ENCODE data around the gene PRSS21.

The PRSS21 gene

GRCh38 chr16:2857451-2858244, 40.6 kb downstream of the PRSS21 start, which contains the start of gene PRSS22:
Gene PRSS22 (minus strand): TSS chr16:2858170. CDS start chr16:2858104, 66 bp downstream.
- Histone ChIP-seq H3K9me3 (ENCODE audit: insufficient read depth, low read length) (peaks cover 6% of the 10 kb centered on the region; the same call in 1 of the 2 replicates), H3K27me3 (ENCODE audit: low read depth, low read length) (no peaks in the 10 kb centered on the region), H3K36me3 (replicated peaks; ENCODE audit: low read depth, low read length) (no peaks in the 10 kb centered on the region), H3K4me3 (ENCODE audit: low read length) (no peak within 1 kb of the TSS), H3K27ac (ENCODE audit: low read length) (no peak within 1 kb of the TSS), H3K9ac (ENCODE audit: low read length) (no peak within 1 kb of the TSS), H3K4me1 (ENCODE audit: low read length) (no peaks in the 10 kb centered on the region), H3K4me2 (ENCODE audit: low read length) (no peak within 1 kb of the TSS), H4K20me1 (ENCODE audit: insufficient read depth, low read length) (no peaks in the 10 kb centered on the region), H3K79me2 (ENCODE audit: low read length) (no peaks in the 10 kb centered on the region), H2AFZ (ENCODE audit: low read depth, low read length) (no peak within 1 kb of the TSS)
- TF ChIP-seq EZH2phosphoT487 (IDR thresholded peaks at IDR 0.05; ENCODE audit: low read depth), result no peak
- no peak for TF ChIP-seq CTCF (IDR thresholded peaks at IDR 0.05; ENCODE audit: low read depth, low read length)

GRCh38 chr16:2858245-2859025, 41.4 kb downstream of the PRSS21 start:
- Histone ChIP-seq H3K27me3 (ENCODE audit: low read depth, low read length) (no peaks in the 10 kb centered on the region), H3K4me1 (ENCODE audit: low read length) (no peaks in the 10 kb centered on the region), H3K9me3 (ENCODE audit: insufficient read depth, low read length) (peaks cover 6% of the 10 kb centered on the region; the same call in 1 of the 2 replicates), H3K79me2 (ENCODE audit: low read length) (no peaks in the 10 kb centered on the region), H2AFZ (ENCODE audit: low read depth, low read length) (no peak overlapping the region), H3K9ac (ENCODE audit: low read length) (no peak overlapping the region), H3K4me2 (ENCODE audit: low read length) (no peak overlapping the region), H3K27ac (ENCODE audit: low read length) (no peak overlapping the region), H4K20me1 (ENCODE audit: insufficient read depth, low read length) (no peaks in the 10 kb centered on the region), H3K4me3 (ENCODE audit: low read length) (no peak overlapping the region), H3K36me3 (replicated peaks; ENCODE audit: low read depth, low read length) (no peaks in the 10 kb centered on the region)
- TF ChIP-seq EZH2phosphoT487 (IDR thresholded peaks at IDR 0.05; ENCODE audit: low read depth) (no peak), CTCF (IDR thresholded peaks at IDR 0.05; ENCODE audit: low read depth, low read length) (no peak)

- Histone ChIP-seq H3K79me2 (ENCODE audit: low read length) (no peaks in the 10 kb centered on the region), H4K20me1 (ENCODE audit: insufficient read depth, low read length) (no peaks in the 10 kb centered on the region), H3K9me3 (ENCODE audit: insufficient read depth, low read length) (no peaks in the 10 kb centered on the region), H3K4me1 (ENCODE audit: low read length) (no peaks in the 10 kb centered on the region), H3K27ac (ENCODE audit: low read length) (no peak overlapping the region), H2AFZ (ENCODE audit: low read depth, low read length) (no peak overlapping the region), H3K36me3 (replicated peaks; ENCODE audit: low read depth, low read length) (no peaks in the 10 kb centered on the region), H3K9ac (ENCODE audit: low read length) (no peak overlapping the region), H3K4me2 (ENCODE audit: low read length) (no peak overlapping the region), H3K4me3 (ENCODE audit: low read length) (no peak overlapping the region), H3K27me3 (ENCODE audit: low read depth, low read length) (no peaks in the 10 kb centered on the region)
- TF ChIP-seq CTCF (IDR thresholded peaks at IDR 0.05; ENCODE audit: low read depth, low read length), result no peak
- no peak for TF ChIP-seq EZH2phosphoT487 (IDR thresholded peaks at IDR 0.05; ENCODE audit: low read depth)
These were observed 42.7 kb downstream of the PRSS21 start for GRCh38 chr16:2859686-2860265.
